ENCODE results near the gene ZXDC.

ZXDC gene

DNA sequence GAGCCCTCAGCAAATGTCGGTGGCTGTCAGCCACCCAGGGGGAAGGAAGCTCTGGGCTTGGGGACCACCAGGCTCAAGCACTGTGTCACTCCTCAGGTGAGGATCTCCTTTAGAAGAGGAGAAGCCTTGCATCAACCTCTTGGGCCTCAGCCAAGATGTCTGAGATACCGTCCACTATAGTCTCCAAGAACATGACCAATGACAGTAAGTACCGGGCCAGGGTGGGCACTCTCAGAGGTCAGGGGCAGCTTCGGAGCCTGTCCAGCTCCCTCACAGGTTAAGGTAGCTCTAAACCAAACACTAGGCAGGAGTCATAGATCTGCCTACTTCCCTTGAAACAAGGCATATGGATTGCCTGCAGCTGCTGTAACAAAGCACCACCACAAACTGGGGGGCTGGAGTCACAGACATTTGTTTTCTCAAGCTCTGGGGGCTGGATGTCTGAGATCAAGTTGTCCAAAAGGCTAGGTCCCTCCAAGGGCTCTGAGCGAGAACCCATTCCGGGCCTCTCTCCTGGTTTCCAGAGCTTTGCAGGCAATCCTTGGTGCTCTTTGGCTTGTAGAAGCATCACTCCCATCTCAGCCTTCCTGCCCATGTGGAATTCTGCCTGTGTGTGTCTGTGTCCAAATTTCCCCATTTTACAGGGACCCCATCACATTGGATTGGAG is 79.7 kb downstream of the ZXDC start:
- DNase-seq (ENCODE audit: low read depth): no peak
- TF ChIP-seq, protein P1, sequence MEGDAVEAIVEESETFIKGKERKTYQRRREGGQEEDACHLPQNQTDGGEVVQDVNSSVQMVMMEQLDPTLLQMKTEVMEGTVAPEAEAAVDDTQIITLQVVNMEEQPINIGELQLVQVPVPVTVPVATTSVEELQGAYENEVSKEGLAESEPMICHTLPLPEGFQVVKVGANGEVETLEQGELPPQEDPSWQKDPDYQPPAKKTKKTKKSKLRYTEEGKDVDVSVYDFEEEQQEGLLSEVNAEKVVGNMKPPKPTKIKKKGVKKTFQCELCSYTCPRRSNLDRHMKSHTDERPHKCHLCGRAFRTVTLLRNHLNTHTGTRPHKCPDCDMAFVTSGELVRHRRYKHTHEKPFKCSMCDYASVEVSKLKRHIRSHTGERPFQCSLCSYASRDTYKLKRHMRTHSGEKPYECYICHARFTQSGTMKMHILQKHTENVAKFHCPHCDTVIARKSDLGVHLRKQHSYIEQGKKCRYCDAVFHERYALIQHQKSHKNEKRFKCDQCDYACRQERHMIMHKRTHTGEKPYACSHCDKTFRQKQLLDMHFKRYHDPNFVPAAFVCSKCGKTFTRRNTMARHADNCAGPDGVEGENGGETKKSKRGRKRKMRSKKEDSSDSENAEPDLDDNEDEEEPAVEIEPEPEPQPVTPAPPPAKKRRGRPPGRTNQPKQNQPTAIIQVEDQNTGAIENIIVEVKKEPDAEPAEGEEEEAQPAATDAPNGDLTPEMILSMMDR (conservative IDR thresholded peaks at IDR 0.05; ENCODE audit: low read depth, low read length): no peak
- H3K4me3 ChIP-seq (ENCODE audit: low read depth, low read length): no peak overlapping the region

DNA sequence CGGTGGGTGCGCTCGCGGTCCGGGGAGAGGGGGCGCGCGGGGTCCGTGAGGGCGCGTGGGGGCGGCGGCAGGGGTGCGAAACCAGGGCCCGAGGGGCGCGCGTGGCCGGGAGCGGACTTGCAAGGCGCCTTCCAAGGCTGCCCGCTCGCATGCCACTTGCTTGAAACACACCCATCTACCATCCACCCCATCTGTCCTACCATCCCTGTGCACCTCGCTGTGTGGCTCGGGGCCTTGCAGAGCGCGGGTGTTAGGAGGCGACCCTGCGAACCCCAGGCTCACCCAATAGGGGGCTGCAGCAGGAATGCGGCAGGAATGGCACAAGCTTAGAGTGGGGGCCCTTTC is 80.7 kb downstream of the ZXDC start:
- TF ChIP-seq, protein P1 (conservative IDR thresholded peaks at IDR 0.05; ENCODE audit: low read depth, low read length): no peak
- DNase-seq (ENCODE audit: low read depth): no peak
- no peak overlapping the region for H3K4me3 ChIP-seq (ENCODE audit: low read depth, low read length)

DNA sequence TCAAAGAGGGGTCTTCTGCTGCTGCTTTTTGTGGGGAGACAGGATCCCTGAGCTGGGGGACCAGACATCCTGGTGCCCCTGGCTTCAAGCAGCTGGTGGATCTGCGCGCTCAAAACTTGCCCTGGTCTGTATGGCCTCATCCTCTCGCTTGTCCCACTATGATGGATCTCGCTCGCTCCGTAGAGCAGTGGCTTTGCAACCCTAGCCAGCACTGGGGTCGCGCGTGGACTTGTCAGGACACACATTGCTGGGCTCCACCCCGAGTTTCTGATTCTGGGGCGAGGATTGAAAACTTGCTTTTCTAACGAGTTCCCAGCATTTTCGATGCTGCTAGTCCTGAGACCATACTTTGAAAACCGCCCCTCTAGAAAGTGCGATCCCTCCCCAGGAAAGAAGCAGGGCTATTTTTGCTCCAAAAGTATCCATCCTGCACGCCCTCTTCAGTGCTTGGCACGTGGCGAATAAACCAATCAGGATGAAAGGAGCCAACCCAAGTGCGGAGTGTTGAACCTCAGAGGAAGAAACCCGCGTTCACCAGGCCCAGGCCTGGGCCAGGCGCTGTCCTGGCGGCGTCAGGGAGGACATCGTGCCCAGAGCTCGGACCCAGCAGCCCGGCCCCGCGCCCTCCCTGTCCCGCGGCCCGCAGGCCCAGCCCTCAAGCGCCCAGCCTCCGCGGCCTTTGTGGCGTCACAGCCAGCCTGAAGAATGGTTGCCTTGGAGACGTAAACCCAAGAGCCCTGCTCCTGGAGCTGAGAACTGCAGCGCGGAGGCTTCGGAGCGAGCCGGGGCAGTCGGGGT is 81.3 kb downstream of the ZXDC start, which contains the start of gene CFAP100:
TSS of gene CFAP100 (plus strand) at position 731 of the 798 bp plus-strand sequence. CDS start 1,092 bp downstream, outside the sequence.
- TF ChIP-seq, protein P1 (conservative IDR thresholded peaks at IDR 0.05; ENCODE audit: low read depth, low read length): no peak
- H3K4me3 ChIP-seq (ENCODE audit: low read depth, low read length): no peak within 1 kb of the TSS
- peak; percentile 46 for DNase-seq (ENCODE audit: low read depth)

DNA sequence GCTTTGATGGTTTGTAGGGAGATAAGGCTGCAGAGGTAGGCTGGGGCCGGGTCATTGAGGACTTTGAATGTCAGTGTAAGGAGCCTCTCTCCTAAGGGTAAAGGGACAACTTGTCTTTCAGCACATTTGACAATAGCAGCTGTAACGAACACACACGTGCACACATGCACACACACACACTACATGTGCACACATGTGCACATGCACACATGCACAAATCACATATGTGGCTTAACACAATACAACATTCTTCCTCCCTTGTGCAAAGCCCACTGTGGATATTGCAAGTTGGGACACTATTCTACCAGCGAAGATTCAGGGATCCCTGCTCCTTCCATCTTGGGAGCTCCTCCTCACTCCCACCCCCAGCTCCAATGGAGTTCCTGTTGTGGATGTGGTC is 82.1 kb downstream of the ZXDC start:
- no peak overlapping the region for H3K4me3 ChIP-seq (ENCODE audit: low read depth, low read length)
- TF ChIP-seq, protein P1 (conservative IDR thresholded peaks at IDR 0.05; ENCODE audit: low read depth, low read length): no peak
- no peak for DNase-seq (ENCODE audit: low read depth)

DNA sequence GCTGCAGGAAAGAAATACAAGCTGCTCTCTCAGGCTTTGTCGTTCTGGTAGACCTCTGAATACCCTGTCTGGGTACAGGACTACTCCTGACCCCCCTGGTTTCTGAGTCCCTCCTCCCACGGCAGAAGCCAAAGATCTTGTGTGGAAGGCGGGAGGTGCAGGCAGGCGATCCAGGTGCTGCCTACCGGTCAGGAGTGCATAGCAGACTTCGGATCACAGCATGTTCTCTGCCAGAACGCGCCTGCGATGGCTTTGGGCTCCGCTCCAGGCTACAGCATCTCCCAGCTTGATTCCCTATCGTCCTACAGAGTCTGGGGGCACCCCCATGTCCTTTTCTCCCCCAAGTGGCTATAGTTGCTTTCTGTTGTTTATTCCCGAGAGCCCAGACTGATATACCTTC is 83.4 kb downstream of the ZXDC start:
- H3K4me3 ChIP-seq (ENCODE audit: low read depth, low read length): no peak overlapping the region
- TF ChIP-seq, protein P1 (conservative IDR thresholded peaks at IDR 0.05; ENCODE audit: low read depth, low read length): no peak
- no peak for DNase-seq (ENCODE audit: low read depth)

DNA sequence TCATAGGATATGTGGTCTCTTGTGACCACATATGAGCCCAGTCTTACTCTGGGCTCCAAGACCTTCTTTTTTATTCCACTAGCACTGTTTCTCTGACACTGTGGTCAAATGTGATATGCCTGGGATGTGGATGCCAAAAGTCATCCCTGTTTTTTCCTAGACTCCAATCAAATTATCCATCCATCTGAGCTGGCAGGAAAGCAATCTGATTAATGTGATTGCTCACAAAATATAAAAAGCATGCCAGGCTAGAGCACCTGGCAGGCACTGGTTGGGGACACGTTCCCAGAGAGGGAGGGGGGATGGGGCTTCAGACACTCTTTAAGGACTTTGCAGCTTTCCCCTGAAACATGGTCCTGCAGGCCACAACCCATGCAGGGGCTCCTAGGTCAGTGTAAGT is 84.1 kb downstream of the ZXDC start:
- TF ChIP-seq, protein P1 (conservative IDR thresholded peaks at IDR 0.05; ENCODE audit: low read depth, low read length): no peak

More for the DNA sequence above, 84.1 kb downstream of the ZXDC start:
- no peak overlapping the region for H3K4me3 ChIP-seq (ENCODE audit: low read depth, low read length)
- no peak for DNase-seq (ENCODE audit: low read depth)

All from choroid plexus epithelial cell (primary cell).